Measurements from ENCODE around the gene FAM184B.

The FAM184B gene

DNA sequence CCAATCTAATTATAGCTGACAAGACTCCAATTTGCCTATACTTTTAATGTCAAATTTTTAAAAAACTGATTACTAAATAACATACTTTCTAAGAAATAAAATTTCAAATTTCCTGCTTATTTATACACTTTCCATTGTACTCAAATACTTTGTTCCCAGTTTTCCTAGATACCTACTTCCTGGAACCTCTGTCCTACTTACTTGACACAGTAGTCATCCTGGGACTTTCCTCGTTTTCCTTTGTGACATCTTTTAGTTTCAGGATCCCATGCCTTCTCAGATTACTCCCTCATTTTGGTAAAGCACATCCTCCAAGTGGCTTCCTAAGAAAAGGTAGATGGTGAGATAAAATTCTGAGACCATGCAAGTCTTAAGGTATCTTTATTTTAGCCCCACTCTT, 13.3 kb upstream of the FAM184B start:
- Mint-ChIP-seq H3K27ac (no peak overlapping the region), H3K4me1 (ENCODE audit: low read depth) (peaks cover 2% of the 10 kb centered on the region)

DNA sequence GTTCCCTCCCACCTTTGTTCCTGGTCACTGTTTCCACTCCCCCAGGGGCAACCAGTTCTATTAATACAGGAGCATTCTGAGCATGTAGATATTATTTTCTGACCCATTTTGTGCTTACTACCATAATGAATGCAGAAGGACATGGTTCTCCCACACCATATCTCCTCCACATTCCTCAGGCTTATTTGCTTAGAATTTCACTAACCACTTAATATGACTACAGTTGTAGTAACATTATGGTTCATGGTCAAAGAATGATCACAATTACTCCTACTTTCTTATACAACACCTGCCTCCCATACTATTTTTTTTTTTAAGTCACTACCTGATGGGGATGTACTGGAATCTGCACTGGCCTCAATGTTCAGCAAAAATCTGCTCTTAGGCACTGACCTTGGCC, 7.5 kb upstream of the FAM184B start:
- Mint-ChIP-seq H3K36me3 (ENCODE audit: low read depth) (peaks cover 20% of the 10 kb centered on the region), H3K9me3 (no peaks in the 10 kb centered on the region), H3K4me3 (no peak overlapping the region), H3K4me1 (ENCODE audit: low read depth) (peaks cover 6% of the 10 kb centered on the region), H3K27ac (no peak overlapping the region), H3K27me3 (ENCODE audit: low read depth) (no peaks in the 10 kb centered on the region)

More for the DNA sequence above, 13.3 kb upstream of the FAM184B start:
- Mint-ChIP-seq H3K27me3 (ENCODE audit: low read depth) (no peaks in the 10 kb centered on the region), H3K9me3 (no peaks in the 10 kb centered on the region), H3K4me3 (no peak overlapping the region), H3K36me3 (ENCODE audit: low read depth) (peaks cover 33% of the 10 kb centered on the region)

DNA sequence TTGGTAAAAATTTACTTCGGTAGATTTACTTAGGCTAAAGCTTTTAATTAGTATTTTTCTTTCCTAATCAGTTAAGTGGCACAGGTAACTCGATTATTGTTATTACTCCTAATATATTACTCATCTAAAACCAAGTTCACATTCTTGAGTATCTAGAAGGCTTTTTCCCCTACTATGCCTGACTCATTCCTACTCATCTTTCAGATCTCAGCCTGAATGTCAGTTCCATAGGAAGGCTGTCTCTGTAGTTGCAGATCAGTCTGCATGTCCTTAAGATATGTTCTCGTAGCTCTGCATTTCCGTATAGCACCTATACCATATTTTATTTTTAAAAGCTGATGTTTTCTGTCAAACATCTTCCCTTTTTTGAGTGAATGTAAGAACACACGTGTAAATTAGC, 5.9 kb upstream of the FAM184B start:
- no peak overlapping the region for H3K27ac Mint-ChIP-seq
- no peak overlapping the region for H3K4me3 Mint-ChIP-seq
- H3K27me3 Mint-ChIP-seq (ENCODE audit: low read depth) = peaks cover 11% of the 10 kb centered on the region
- H3K9me3 Mint-ChIP-seq = no peaks in the 10 kb centered on the region
- H3K4me1 Mint-ChIP-seq (ENCODE audit: low read depth) = peaks cover 6% of the 10 kb centered on the region
- H3K36me3 Mint-ChIP-seq (ENCODE audit: low read depth) = peaks cover 14% of the 10 kb centered on the region

DNA sequence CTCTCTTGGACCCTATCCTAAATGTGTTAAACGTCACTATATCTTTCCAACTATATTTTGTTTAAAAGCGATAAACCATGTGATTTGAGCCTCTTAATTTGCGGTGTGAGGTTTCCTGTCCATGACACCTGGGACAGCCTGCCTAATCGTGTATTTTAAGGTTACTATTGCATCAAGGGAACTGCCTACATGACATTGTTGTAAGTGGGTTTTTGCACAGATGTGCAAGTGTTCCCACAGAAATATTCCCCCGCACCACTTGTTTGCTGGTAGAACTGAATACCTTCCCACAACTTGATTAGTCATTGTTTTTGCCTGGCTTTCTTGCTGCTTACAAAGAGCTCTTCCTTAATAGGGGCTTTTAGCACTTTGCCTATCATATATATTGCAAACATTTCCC, 5.1 kb upstream of the FAM184B start:
- no peaks in the 10 kb centered on the region for H3K9me3 Mint-ChIP-seq
- H3K4me1 Mint-ChIP-seq (ENCODE audit: low read depth) = peaks cover 11% of the 10 kb centered on the region
- H3K27ac Mint-ChIP-seq = no peak overlapping the region
- H3K36me3 Mint-ChIP-seq (ENCODE audit: low read depth) = peaks cover 8% of the 10 kb centered on the region
- no peak overlapping the region for H3K4me3 Mint-ChIP-seq
- peaks cover 18% of the 10 kb centered on the region for H3K27me3 Mint-ChIP-seq (ENCODE audit: low read depth)

DNA sequence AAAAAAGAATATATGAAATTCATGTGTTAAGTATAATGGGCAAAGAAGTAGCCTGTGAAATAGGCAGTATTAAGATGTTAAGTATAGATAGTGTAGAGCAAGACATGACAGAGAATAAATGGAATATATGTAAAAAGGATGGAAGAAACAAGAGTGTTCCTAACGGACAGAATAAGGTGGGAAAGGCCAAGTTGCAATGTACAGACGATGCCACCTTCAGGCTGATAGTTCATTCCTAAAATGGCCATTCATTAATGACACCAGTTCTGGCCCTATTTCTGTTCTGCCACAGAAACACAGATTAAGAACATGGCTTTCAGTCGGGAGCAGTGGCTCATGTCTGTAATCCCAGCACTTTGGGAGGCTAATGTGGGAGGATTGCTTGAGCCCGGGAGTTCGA, 4.4 kb upstream of the FAM184B start:
- Mint-ChIP-seq H3K27me3 (ENCODE audit: low read depth) (peaks cover 21% of the 10 kb centered on the region), H3K4me3 (no peak overlapping the region), H3K9me3 (no peaks in the 10 kb centered on the region), H3K4me1 (ENCODE audit: low read depth) (peaks cover 11% of the 10 kb centered on the region), H3K36me3 (ENCODE audit: low read depth) (peaks cover 4% of the 10 kb centered on the region), H3K27ac (no peak overlapping the region)

DNA sequence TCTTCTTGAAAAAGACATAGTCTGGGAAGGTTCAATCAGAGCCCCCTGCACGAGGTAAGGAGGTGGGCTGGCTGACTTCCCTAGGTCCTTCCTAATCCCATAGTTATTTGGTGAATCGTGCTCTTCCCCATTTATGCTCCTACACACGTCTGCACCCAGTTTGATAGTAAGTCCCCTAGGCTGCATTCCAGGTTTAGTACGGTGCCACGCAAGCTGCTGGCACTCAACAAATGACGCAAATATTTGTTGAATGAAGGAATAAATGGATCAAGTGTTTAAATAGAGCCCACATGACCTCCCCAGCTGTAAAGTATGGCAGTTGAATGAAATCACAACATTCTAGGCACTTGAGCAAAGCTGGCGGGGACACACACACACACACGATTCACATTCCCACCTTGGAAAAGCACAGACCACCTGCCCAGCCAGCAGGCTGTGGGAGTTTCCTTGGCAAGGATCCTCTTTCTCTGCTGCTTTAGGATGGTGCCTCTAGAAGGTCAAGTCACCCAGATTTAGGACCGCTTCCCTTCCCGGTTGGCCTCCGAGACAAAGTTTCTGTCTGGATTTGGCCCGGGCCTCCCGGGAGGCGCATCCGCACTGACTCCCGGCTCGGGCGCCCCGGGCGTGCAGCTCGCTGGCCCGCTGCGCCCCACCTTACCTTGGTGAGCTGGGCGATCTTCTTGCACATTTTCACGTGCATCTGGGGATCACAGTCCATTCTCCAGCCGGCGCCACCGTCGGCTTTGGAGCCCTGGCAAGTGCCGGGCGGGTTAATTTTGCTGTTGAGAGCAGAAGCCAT, 721 bp downstream of the FAM184B start:
- Mint-ChIP-seq H3K4me3 (no peak overlapping the region), H3K27ac (no peak overlapping the region)

DNA sequence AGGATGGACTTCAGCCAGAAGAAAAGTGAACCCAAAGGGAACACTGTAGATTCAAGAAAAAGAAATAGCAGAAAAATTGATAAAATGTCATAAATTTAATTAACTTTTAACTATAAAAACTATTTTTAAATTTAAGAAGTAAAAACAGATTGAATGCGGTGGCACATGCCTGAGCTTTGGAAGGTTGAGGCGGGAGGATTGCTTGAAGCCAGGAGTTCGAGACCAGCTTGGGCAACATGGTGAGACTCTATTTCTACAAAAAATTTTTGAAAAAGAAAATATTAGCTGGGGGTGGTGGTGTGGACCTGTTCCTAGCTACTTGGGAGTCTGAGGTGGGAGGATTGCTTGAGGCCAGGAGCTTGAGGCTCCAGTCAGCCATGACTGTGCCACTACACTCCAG, 3.0 kb downstream of the FAM184B start:
- Mint-ChIP-seq H3K9me3 (no peaks in the 10 kb centered on the region), H3K27ac (no peak overlapping the region), H3K4me1 (ENCODE audit: low read depth) (peaks cover 5% of the 10 kb centered on the region), H3K36me3 (ENCODE audit: low read depth) (no peaks in the 10 kb centered on the region), H3K27me3 (ENCODE audit: low read depth) (peaks cover 54% of the 10 kb centered on the region), H3K4me3 (no peak overlapping the region)

More for the DNA sequence above, 721 bp downstream of the FAM184B start:
- no peaks in the 10 kb centered on the region for H3K9me3 Mint-ChIP-seq
- peaks cover 5% of the 10 kb centered on the region for H3K4me1 Mint-ChIP-seq (ENCODE audit: low read depth)
- H3K36me3 Mint-ChIP-seq (ENCODE audit: low read depth) = no peaks in the 10 kb centered on the region
- peaks cover 56% of the 10 kb centered on the region for H3K27me3 Mint-ChIP-seq (ENCODE audit: low read depth)

DNA sequence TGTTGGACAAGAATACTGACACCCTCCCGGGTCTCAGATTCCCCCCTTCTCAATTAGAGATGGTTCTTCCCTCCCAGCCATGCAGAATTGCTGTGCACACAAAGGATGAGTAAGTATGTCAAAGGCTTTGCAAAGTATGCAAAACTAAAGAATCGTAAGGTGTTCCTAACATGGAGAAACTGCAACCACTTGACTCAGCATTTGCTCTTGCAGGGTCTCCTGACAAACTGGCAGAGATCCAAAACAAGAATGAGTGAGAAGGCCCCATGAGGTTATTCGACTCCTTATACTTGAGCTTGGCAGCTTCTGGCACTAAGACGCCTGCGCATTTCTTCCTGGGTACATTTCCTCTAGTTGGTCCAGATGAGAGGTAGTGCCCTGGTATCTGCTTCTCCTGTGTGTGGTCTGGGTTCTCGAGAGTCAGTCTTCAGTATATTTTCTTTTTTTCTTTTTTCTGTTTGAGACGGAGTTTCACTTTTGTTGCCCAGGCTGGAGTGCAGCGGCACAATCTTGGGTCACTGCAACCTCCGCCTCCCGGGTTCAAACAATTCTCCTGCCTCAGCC, 8.2 kb downstream of the FAM184B start:
- Mint-ChIP-seq H3K27ac (no peak overlapping the region), H3K27me3 (ENCODE audit: low read depth) (peaks cover 13% of the 10 kb centered on the region), H3K36me3 (ENCODE audit: low read depth) (no peaks in the 10 kb centered on the region), H3K4me1 (ENCODE audit: low read depth) (no peaks in the 10 kb centered on the region), H3K4me3 (no peak overlapping the region), H3K9me3 (no peaks in the 10 kb centered on the region)

DNA sequence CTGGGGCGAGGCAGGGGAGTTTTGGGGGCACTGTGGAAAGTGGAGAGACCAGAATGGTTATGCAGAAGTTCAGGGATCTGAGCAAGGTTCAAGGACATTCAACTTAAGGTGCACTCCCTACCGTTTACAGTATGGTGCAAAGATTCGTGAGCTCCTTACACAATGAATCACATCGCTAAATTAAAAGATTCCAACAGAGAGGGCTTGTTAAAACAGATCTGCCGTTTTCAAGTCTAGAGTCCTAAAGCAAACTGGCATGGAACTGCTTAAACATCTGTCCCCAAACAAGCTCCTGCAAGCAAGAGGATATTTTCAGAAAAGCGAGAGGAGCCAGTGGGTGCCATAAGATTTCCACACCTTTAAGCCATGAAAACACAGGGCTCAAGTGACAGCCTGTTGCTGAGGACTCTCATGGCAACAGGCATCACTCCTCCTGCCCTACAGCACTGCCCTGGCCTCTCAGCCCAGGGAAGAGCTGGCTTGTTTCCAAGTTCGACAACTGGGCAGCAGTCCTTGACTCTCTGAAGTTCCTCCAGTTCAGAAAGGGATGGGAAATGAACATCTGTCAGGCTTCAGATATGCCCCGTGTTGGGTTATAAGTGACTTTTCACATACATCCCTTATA, 10.0 kb downstream of the FAM184B start:
- Mint-ChIP-seq H3K27me3 (ENCODE audit: low read depth) (no peaks in the 10 kb centered on the region), H3K27ac (no peak overlapping the region), H3K4me3 (no peak overlapping the region), H3K36me3 (ENCODE audit: low read depth) (no peaks in the 10 kb centered on the region), H3K4me1 (ENCODE audit: low read depth) (no peaks in the 10 kb centered on the region), H3K9me3 (no peaks in the 10 kb centered on the region)

DNA sequence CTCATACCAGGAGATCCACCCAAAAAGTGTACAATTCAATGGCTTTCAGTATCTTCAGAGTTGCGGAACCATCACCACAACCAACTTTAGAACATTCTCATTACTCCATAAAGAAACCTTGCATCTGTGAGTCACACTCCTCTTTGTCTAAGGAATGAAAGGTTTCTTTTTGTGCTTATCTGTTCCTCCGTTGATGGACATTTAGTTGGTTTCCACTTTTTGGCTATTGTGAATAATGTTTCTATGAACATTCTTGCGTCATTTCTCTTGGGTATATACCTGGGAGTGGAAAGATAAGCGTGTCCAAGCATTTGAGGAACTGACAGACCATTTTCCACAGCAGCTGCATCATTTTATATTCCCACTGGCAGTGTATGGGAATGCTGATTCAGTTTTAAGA, 10.6 kb downstream of the FAM184B start:
- H3K9me3 Mint-ChIP-seq = no peaks in the 10 kb centered on the region
- H3K4me3 Mint-ChIP-seq = no peak overlapping the region
- no peaks in the 10 kb centered on the region for H3K36me3 Mint-ChIP-seq (ENCODE audit: low read depth)
- H3K27me3 Mint-ChIP-seq (ENCODE audit: low read depth) = no peaks in the 10 kb centered on the region
- no peak overlapping the region for H3K27ac Mint-ChIP-seq
- no peaks in the 10 kb centered on the region for H3K4me1 Mint-ChIP-seq (ENCODE audit: low read depth)

DNA sequence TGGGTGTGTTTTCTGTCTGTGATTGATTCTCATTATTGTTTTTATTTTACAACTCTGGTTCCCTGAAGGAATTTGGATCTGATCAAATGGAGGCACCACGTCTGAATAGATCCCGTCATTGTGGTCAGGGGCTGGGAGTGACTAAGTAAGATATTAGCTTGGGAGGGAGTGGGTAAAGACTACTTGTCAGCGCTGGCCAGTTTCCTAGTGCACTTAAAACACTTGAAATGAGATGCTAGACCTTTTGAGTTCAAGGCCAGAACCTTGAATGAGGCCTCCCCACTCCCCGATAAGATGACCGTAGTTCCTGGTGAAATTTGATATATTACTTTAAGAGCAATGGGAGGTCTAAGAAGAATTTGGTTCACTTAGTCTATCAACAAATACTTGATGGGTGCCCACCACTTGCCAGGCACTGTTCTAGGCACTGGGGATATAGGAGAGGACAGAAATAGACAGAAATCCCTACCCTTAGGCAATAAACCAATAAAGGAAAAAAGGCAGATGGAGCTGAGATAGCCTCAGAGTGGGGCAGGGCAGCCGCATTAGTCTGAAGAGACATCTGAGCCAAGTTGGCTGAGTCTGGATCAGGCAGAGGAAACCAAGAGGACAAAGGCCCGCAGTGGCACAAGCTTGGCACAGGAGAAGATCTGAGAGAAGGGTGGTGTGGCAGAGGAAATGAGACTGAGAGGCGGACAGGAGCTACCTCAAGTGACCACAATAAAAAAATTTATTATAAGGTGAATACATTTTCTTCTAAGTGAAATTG, 11.8 kb downstream of the FAM184B start:
- H3K27ac Mint-ChIP-seq = no peak overlapping the region
- no peaks in the 10 kb centered on the region for H3K9me3 Mint-ChIP-seq
- H3K4me1 Mint-ChIP-seq (ENCODE audit: low read depth) = no peaks in the 10 kb centered on the region
- H3K27me3 Mint-ChIP-seq (ENCODE audit: low read depth) = no peaks in the 10 kb centered on the region
- no peaks in the 10 kb centered on the region for H3K36me3 Mint-ChIP-seq (ENCODE audit: low read depth)
- no peak overlapping the region for H3K4me3 Mint-ChIP-seq

DNA sequence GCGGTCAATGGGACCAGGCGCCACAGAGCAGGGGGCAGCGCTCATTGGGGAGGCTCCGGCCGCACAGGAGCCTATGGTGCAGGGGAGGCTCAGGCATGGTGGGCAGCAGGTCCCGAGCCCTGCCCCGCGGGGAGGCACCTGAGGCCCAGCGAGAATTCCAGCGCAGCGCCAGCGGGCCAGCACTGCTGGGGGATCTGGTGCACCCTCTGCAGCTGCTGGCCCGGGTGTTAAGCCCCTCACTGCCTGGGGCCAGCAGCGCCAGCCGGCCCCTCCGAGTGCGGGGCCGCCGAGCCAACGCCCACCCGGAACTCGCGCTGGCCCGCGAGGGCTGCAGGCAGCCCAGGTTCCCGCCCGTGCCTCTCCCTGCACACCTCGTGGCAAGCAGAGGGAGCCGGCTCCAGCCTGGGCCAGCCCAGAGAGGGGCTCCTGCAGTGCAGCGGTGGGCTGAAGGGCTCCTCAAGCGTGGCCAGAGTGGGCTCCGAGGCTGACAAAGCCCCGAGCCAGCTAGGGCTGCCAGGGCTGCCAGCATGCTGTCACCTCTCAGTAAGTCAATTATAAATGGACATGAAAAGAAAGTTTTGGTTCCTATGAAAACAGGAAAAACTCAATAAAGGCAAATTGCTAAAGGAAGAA, 14.5 kb downstream of the FAM184B start:
- H3K27me3 Mint-ChIP-seq (ENCODE audit: low read depth) = no peaks in the 10 kb centered on the region
- no peaks in the 10 kb centered on the region for H3K4me1 Mint-ChIP-seq (ENCODE audit: low read depth)
- no peaks in the 10 kb centered on the region for H3K36me3 Mint-ChIP-seq (ENCODE audit: low read depth)
- no peak overlapping the region for H3K4me3 Mint-ChIP-seq
- H3K9me3 Mint-ChIP-seq = no peaks in the 10 kb centered on the region
- H3K27ac Mint-ChIP-seq = no peak overlapping the region

DNA sequence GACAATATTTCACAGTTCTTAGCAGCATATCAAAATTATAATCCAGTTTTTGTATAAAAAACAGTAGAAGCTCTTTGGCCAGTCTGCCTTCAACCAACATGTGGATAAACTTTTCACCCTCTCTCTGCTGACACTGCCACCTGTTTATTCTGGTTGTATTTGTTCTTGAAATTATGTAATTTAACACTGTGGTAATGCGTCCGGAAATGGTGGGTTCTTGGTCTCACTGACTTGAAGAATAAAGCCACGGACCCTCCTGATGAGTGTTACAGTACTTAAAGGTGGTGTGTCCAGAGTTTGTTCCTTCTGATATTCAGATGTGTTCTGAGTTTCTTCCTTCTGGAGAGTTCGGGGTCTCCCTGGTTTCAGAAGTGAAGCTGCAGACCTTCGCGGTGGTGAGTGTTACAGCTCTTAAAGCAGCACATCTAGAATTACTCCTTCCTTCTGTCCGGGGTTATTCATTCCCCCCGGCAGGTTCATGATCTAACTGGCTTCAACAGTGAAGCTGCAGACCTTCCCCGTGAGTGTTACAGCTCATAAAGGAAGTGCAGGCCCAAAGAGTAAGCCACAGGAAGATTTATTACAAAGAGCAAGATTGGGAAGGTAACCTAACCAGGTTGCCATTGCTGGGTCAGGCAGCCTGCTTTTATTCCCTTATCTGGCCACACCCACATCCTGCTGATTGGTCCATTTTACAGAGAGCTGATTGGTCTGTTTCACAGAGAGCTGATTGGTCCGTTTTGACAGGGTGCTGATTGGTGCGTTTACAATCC, 15.7 kb downstream of the FAM184B start:
- Mint-ChIP-seq H3K4me1 (ENCODE audit: low read depth) (no peaks in the 10 kb centered on the region), H3K36me3 (ENCODE audit: low read depth) (no peaks in the 10 kb centered on the region), H3K27me3 (ENCODE audit: low read depth) (no peaks in the 10 kb centered on the region), H3K9me3 (no peaks in the 10 kb centered on the region), H3K27ac (no peak overlapping the region), H3K4me3 (no peak overlapping the region)

DNA sequence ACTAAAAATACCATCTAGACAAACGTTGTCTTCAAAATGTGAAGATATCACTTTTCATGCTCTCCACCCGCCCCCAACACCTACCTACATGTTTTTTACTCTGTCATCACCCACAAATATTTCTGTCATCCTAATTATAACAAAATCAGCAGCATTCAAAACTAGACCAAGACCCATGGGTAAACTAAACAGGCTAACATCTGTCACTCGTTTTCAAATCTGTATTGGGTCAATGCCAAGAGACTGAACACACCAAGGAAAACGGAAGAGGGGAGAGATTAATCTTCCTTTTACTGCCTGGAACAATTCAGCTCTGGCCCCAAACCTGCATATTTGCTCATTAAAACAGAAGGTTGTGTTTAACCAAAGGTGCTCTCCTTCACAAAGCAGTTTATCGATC, 17.5 kb downstream of the FAM184B start:
- no peak overlapping the region for H3K27ac Mint-ChIP-seq
- no peaks in the 10 kb centered on the region for H3K27me3 Mint-ChIP-seq (ENCODE audit: low read depth)
- no peaks in the 10 kb centered on the region for H3K9me3 Mint-ChIP-seq
- peaks cover 3% of the 10 kb centered on the region for H3K4me1 Mint-ChIP-seq (ENCODE audit: low read depth)
- H3K36me3 Mint-ChIP-seq (ENCODE audit: low read depth) = no peaks in the 10 kb centered on the region
- no peak overlapping the region for H3K4me3 Mint-ChIP-seq
